Astrocyte of the hippocampus (primary cell): ENCODE results near the gene TMEM132C.

ENCODE experiments used
- DNase-seq: peaks from one replicate; pipeline ENCODE4 v3.0.0; 2011; ENCODE audit warnings: low read depth, low spot score

The TMEM132C gene

DNA sequence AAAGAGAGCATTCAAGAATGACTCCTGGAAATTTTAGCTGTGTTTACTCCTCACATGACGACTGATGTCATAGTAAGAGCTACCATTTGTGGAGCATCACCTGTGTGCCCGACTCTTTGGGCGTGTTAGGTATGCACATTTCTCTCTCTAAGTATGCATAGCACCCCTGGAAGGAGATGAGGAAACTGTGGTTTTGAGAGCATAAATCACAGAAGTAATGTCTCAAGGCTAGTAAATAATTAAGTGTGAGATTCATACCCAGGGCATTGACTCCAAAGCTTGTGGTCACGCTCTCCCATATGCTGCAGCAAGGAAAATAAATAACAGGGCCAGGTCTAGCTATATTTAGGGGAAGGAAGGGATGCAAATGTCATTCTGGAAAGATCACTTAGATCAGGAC is 340.7 kb downstream of the TMEM132C start:
- DNase-seq = no peak

DNA sequence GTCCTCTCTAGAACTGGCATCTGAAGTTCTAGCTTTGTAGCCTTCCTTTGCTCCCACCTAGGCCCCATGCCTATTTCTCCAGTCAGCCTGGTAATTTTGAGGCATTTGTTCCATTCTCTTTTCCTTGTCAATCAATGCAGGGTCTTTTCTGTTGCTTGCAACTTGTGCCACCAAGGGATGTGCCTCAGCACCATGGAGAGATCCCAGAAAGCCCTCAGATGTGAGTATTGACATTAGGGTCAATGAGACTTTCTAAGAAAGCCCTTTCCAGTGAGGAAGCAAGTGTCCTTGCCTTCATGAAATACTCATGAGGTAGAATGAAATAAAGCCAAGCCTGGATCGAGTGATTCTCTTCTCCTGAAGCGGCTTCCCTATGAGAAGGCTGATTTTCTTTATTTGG is 342.9 kb downstream of the TMEM132C start:
- DNase-seq = no peak

DNA sequence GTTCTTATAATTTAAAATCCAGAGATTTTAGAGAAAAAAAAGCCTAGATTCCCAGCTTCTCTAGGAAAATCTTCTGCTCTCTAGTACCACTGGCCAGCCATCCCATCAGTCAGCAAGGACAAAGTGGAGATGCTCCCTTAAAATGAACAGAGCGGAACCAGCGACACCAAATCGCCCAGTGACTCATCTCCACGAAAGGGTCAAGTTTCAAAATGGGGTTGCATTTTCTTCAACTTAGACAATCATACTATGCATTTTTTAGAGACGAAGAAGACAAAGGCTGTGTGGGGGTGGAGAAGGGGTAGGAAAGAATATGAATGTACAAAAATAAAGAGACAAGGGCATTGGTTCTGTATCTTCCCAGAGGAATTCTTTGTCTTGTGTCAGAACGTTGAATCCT is 344.8 kb downstream of the TMEM132C start:
- DNase-seq = no peak

DNA sequence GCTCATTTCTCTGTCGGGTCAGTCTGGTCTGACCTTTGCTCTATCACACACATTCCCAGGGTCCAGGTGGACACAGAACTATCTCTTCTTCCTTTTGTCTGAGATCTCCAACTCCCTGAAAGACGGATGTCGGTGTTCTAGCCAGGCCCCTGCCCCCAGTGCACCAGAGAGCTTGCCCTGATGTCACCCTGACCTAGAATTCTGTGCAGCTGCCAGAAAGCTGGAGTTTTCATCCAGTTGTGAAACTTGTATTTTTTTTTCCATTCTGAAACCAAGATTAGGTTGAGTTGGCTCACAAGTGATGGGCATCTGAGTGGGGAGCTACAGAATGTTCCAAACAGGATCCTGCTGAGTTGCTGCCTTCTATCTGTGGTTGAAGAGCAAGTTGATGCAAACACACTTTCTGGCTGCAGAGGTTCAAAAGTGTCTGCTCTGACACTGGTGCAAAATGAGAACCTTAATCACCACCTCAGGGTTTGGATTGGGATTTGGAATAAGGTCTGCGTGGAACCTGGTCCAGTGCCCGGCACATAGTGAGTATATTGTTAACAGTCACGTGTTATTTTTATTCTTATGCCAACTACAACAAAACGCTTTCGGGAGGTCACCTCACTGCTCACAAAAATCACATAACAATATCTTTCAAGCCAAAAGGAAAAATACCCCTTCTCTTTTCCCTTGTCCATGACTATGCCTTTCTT is 345.3 kb downstream of the TMEM132C start:
- no peak for DNase-seq

DNA sequence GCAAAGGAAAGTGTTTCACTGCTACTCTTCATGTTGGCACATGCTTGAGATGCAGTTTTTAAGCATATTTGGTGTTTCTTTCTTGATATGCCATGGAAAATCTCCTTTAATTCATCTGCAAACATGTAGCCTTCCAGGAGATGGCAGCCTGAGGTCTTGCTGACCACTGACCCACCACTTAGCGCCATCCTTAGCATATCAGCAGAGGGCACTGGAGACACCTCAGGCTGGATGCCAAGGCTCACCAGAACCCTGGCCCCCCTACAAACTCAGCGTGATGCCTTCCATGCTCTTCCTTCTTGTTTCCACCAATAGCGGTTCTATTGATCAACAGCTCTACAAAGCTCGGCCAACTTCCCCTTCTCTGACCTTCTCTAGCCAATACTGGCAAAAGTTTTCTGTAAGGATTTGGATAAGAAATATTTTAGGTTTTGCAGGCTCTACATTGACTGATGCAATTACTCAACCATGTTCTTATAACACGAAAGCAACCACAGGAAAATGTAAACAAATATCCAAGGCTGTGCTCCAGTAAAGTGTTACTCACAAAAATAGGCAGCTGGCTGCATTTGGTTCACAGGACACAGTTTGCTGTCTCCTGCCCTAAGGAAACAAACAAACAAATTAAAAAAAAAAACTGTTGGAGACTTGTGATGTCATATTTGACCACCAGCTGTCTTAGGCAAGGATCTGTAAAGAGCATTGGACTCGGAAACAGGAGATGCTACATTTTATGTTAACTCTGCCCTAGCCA is 347.0 kb downstream of the TMEM132C start:
- DNase-seq = no peak

DNA sequence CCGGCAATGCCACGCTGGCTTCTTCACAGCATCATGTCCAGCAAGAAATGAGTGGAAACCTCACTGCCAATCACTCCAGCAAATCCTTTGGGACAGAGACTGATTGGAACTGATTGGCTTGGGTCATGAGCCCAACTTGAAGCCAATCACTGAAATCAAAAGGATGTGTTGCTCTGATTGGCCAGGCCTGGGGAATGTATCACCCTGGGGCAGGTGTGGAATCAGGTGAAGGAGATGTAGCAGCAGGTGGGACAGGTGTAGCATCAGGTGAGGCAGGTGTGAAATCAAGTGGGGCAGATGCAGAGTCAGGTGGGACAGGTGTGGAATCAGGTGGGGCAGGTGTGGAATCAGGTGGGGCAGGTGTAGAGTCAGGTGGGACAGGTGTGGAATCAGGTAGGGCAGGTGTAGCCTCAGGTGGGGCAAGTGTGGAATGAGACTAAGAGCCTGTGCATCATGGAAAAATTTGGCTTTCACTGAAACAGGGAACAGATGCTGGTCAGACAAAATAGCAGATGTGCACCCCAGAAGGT is 350.4 kb downstream of the TMEM132C start:
- no peak for DNase-seq

DNA sequence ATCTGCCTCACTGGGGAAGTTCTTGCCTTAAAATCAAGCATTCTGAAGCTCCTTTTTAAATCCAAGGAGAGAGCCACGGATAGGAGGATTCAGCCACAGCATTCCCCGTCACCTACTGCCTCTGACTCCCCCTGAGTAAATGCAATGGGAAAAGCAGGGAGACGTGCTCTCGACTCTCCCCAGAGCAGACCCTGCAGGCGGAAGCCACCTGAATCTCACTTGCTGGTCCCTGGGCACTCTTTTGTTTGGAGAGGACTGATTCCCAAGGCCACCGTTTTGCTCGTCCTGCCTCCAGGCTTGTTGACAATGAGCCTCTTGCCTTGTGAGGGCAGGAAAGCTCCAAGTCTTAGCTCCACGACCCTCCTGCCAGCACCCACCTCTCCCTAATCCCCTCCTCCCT is 352.3 kb downstream of the TMEM132C start:
- DNase-seq = no peak

DNA sequence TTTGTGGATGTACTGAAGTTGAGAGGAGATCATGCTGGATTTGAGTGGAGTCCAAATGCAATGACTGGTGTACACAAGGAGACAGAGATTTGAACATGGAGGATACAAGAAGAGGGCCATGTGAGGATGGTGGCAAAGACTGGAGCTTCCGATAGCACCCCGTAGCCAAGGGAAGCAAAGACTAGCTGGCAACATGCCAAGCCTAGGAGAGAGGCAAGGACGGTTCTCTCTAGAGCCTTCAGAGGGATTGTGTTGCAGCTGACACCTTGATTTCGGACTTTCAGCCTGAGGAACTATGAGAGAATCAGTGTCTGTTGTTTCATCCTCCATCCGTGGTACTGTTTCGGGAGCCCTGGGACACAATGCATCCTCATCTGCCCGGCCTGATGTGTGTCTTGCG is 354.3 kb downstream of the TMEM132C start:
- no peak for DNase-seq

DNA sequence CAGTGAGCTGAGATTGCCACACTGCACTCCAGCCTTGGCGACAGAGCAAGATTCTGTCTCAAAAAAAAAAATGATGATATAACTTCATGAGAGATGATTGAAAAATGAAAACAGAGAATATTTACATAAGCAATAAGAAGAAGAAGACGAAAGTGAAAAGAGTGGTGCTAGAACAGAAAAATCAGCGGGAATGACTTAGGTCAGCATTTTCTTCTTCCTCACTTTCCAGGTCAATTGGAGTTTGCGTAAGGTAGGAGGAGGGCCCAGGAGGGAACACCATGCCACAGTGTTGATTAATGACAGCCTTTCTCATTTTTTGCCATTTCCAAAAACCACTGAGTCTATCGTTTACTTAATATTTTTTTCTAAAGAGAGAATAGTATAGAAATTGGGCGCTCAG is 356.8 kb downstream of the TMEM132C start:
- no peak for DNase-seq

DNA sequence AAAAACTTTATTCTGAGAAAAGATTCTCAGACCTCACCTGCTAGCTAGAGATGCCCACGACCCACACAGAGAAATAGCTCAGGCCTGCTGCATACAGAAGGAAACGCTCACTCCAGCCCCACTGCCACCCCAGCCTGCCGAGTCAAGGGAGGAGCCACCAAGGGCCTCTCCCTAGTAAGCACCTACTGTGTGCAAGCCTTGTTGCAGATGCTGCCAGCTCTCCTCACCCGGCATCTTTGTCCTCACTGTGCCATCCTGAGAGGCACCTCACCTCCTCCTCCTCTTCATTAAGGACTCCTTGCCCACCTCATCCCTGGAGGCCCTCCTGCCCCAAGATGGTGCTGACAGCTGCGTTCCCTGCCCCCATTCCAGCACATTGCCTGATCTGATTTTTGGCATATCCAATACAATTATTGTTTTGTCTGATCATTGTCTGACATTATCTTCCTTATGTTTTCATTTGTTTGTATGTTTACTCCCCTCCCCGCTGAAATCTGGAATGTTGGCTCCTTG is 359.9 kb downstream of the TMEM132C start:
- no peak for DNase-seq

DNA sequence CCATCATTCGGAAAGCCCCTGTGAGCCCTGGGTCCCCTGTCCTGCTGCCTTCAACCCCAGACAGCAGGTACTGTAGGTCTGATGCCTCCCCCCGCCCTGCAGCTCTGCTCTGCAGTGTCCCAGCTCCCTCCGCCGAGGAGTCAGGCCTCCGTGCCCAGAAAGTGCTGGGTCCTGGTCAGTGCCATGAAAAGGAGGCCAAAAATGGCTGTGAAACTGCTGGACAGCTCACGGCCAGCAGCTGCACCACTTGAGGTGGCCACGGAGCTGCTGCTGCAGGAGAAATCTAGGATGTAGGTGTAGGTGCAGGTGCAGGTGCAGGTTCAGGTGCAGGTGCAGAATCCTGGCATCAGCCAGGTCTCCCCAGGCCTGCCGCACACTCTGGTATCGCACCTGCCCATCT is 360.7 kb downstream of the TMEM132C start:
- no peak for DNase-seq

DNA sequence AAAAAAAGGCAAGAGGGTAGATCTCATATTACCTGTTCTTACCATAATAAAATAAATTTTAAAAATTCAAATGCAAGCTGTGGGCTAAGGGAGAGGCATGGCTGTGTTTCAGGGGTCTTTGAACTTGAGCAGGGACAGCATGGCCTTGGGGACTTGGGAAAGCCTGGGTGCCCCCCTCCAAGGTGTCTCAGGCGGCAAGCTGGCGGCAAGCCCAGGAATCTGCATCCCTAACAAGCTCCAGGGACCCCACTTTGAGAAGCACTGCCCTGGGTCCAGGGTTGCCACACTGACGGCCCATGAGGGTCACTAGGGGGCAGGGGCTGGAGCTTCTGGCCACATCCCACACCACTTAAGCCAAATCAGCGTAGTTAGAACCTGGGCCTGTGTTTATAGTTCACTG is 363.0 kb downstream of the TMEM132C start:
- DNase-seq = no peak

DNA sequence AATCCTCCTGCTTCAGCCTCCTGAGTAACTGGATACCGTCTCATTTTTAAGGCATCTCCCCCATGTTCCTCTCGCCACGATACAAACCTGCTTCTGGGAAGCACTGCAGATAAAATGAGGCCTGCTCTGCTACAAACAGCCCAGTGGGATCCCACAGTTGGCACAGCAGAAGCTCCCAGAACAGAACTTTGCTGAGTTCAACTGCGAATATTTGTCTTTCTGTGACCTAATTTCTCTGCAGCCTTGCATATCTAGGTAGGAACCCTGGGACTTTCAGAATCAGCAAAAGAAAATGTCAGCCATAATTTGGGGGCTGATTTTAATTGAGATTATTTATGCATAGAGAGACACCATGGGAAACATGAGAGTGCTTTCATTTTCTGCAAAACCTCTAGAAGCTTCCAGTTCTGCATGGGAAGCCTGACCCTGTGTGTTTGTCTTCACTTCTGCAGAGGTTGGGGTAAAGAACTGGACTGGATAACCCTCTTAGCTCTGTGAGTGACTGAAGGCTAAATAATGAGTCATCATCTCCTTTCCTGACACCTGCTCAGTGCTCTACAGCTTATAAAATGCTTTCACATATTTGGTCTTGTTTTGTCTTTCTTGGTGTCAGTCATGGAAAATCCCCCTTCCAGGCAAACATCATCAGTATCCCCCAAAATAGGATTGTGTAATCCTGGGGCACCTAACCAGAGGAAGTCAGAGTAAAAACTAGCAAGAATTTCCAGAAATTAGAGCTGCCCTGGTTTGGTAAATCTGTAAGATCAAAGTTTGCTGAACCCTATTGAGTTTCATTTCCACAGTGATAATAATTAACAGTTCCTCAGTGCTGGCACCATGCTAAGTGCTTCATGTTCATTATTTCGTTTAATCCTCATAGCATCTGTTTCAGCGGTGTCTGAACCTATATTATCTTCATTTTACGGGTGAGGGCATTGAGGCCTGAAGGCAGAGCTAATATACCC is 371.0 kb downstream of the TMEM132C start:
- no peak for DNase-seq

DNA sequence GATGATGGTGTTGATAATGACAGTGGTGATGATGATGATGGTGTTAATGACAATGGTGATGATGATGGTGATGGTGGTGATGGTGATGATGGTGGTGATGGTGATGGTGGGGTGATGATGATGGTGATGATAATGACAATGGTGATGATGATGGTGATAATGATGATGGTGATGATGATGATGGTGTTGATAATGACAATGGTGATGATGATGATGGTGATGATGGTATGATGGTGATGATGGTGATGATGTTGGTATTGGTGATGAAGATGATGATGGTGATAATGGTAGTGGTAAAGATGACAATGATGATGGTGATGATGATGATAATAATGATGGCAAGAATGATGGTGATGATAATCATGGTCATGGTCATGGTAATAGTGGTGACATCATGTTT is 372.1 kb downstream of the TMEM132C start:
- DNase-seq = no peak

DNA sequence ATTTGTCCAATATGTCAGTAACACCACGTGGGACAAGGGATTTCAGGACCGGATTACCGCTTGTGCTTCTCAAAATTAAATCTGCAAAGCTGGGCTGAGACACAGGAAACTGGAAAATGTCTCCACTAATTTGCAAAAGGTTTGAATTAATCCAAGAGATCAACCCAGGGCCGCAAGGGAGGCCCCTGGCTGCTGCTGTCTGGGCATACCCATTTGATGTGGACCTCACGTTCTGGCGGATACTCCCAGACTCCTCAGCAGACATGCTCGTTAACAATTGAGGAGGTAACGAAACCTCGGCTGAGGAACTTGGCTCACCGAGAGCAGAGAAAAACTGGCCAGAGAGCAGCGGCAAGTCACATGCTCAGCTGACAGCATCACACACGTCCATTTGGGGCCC is 376.2 kb downstream of the TMEM132C start:
- DNase-seq = no peak

DNA sequence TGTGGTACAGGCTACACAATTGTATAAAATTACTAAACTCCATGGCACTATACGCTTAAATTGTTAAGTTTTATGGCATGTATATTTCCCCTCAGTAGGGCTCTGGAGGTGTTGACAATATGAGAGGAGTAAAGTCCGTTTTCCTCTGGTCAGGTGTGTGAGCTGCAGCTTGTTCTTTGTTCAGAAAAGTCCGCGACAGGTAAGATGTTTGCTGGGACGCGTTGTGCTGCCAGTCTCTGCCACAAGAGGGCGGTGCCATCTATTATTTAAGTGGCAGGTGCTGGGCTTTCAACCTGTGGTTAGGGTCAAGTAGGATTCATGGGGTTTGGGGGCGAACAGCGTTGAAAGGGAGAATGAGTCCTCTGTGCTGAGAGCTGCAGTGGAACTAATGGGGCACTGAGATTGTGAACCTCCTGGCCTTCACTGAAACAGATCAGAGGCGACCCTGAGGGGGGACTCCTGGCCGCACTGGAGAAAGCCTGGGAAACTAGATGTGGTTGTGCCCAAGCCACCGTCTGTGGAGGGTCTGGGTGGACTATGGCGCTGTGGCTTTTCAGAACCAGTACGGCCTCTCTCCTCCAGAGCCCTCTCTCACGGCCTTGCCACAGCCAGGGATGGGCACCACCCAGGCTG is 377.8 kb downstream of the TMEM132C start:
- DNase-seq = no peak

DNA sequence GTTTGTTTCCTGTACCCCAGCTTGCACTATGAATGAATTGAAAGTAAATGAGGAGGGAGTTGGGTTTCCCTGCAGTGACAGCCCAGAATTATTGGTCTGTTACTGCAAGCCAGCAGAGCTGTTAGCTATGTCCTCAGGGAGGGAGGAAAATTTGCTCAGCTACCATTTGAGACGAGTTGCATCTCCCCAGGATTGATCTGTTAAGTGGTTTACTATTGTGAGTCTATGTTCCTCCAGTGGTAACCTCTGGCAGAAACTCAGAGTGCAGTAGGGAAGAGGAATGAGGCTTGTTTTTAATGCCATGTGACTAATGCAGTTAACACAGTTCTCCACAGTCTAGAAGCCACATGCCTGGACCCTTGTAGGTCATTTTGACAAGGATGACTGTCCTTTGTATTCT is 382.9 kb downstream of the TMEM132C start:
- no peak for DNase-seq

DNA sequence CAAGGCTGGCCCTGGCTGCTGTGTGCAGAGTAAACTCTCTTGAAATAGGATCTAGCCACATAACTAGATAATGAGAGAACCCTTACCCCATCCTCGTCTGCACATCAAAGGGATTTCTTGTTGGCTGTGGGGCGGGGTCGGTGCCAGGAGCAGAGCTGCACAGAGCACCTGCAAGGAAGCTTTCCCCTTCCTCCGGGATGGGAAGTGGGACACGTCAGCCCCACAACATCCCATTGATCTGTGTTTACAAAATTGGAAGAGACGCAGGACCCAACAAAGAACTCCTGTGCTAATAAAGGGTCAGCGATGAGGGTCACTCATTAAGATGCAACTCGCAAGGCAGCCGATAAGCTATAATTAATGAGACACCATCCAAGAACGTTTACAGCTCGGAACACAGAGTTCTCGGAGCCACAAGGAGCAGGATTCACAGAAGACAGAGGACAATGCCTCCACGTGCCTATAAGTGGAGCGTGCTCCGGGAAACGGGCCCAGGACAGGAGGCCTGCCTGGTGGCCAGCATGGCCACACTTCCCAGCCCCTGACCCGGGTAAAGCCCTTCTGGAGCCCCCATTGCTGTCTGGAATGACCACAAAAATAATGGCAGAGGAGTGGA is 385.3 kb downstream of the TMEM132C start:
- no peak for DNase-seq

DNA sequence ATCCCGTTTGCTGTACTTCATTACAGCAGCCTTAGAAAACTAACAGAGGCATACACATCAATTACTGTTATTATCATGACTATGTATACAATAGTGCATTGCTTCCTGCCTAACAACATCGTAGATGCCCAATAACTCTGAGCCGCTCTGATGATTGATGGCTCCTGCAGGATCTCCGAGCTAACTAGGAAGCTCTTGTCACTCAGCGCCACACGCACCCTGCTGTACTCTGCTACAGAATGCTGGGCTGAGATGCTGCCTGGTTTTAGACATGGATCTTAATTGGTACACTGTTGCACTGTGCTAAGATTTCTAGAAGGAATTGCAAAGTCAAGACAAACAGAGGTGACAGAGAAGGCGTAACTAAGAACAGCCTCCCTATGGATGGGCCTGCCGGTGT is 387.5 kb downstream of the TMEM132C start:
- DNase-seq = no peak

DNA sequence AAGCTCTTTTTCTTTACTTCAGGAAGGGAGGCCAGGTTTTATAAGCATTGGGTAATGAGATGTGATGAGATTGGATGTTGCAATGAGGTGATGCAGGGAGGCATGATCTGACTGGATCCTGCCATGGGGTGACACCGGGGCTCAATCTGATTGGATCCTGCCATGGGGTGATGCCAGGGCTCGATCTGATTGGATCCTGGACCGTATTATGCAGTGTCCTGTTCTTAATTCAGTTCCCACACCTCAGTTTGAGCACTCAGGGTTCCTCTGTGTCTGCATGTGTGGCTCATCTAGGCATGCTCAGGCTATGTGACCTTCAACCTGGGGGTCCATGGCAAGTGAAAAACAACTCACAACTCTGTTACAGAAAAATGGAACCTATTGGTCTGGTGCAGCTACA is 390.4 kb downstream of the TMEM132C start:
- no peak for DNase-seq
